HepG2 (cell line): ENCODE results near the gene FTCD. TPM values are rescaled to one million over a fixed set of nuclear protein-coding genes. Genes with fewer than 3 reads are reported as not detected.

Experiments
- ATAC-seq: fragments of 200-7000 bp; cut with Tn5 transposase; 3 replicates; pipeline ENCODE4 v1.9.1; 2020; ENCODE audit warnings: mild to moderate bottlenecking, moderate library complexity
- BruUV-seq: library from RNA; stranded (reverse); fragments of 400-500 nt; replicated peaks from 2 replicates; lab custom pipeline; 2021; lab: Mats Ljungman, UMichigan
- CTCF ChIA-PET: fragments of 300-600 bp; formaldehyde crosslinking; extraction: SDS; loops from one replicate; lab custom pipeline; 2021; ENCODE audit warnings: low total read pairs, inconsistent platforms, low intra/inter-chr PET ratio; lab: Yijun Ruan, JAX
- POLR2A ChIA-PET: fragments of 350-600 bp; sonication (Branson Sonifier 250); formaldehyde crosslinking; loops from one replicate; lab custom pipeline; 2020; ENCODE audit warnings: antibody characterized with exemption, inconsistent platforms; lab: Yijun Ruan, JAX
- DNase-seq: peaks from one replicate; pipeline ENCODE4 v3.0.0-alpha.2; 2015; ENCODE audit warnings: low spot score
- FAIRE-seq: peaks from 3 replicates; lab custom pipeline; 2011; peaks lifted over from hg19 to GRCh38; lab: Jason Lieb, UNC
- H2AFZ ChIP-seq: one replicate; pipeline ENCODE4 v1.6.1; 2011; ENCODE audit warnings: low read length, inconsistent platforms
- H3K27ac ChIP-seq: fragments of 300-600 bp; 3 replicates; pipeline ENCODE4 v1.8.0; 2011; ENCODE audit warnings: mixed run types, mild to moderate bottlenecking, mixed read lengths, low read length, inconsistent platforms; ENCODE audit not compliant: insufficient read depth; ENCODE audit errors: extremely low read length
- H3K27me3 ChIP-seq, 2 experiments: fragments of 200-600 bp in 1 of 2; 2 replicates in 1 of 2; 3 replicates in 1 of 2; pipeline versions ENCODE4 v1.6.0 to v1.8.0; 2011; ENCODE audit warnings: low read length in 2 of 2, mild to moderate bottlenecking in 2 of 2, moderate library complexity in 2 of 2, inconsistent platforms in 1 of 2; ENCODE audit not compliant: insufficient read depth in 2 of 2, control insufficient read depth in 1 of 2
- H3K36me3 ChIP-seq, 2 experiments: fragments of 200-600 bp in 1 of 2; replicated peaks in 1 of 2; 2 replicates in 1 of 2; 3 replicates in 1 of 2; pipeline versions ENCODE4 v1.5.1 to v1.8.0; 2011; ENCODE audit warnings: low read length in 2 of 2, inconsistent platforms in 1 of 2; ENCODE audit not compliant: insufficient read depth in 2 of 2, control insufficient read depth in 1 of 2
- H3K4me1 ChIP-seq: 2 replicates; pipeline ENCODE4 v1.5.1; 2012; ENCODE audit warnings: low read length, inconsistent platforms; ENCODE audit not compliant: insufficient read depth
- H3K4me2 ChIP-seq: 2 replicates; pipeline ENCODE4 v1.6.0; 2011; ENCODE audit warnings: low read depth, low read length, inconsistent platforms
- H3K4me3 ChIP-seq, 3 experiments: fragments of 200-600 bp in 1 of 3; sonication (generic), shearing (Covaris generic) in 1 of 3; replicated peaks in 1 of 3; 2 replicates each; pipeline ENCODE4 v1.5.1; 2011 to 2016; ENCODE audit warnings: low read length in 3 of 3, inconsistent platforms in 2 of 3, low read depth in 2 of 3, mild to moderate bottlenecking in 2 of 3, control low read depth in 1 of 3, mixed read lengths in 1 of 3; ENCODE audit not compliant: insufficient read depth in 1 of 3
- H3K79me2 ChIP-seq: one replicate; pipeline ENCODE4 v1.6.1; 2011; ENCODE audit warnings: low read length, inconsistent platforms; ENCODE audit not compliant: insufficient read depth
- H3K9ac ChIP-seq: 2 replicates; pipeline ENCODE4 v1.6.0; 2011; ENCODE audit warnings: mild to moderate bottlenecking, low read depth, low read length, inconsistent platforms; ENCODE audit not compliant: insufficient read depth
- H3K9me3 ChIP-seq: 2 replicates; pipeline ENCODE4 v1.5.1; 2012; ENCODE audit warnings: mild to moderate bottlenecking, low read length
- H4K20me1 ChIP-seq: 2 replicates; pipeline ENCODE4 v1.6.0; 2011; ENCODE audit warnings: inconsistent platforms, mild to moderate bottlenecking, low read length, moderate library complexity; ENCODE audit not compliant: insufficient read depth
- AGO1 ChIP-seq: fragments of 200-400 bp; formaldehyde crosslinking; IDR thresholded peaks from 2 replicates; pipeline ENCODE4 v1.6.1; 2017; ENCODE audit warnings: mild to moderate bottlenecking, low read depth, low read length, moderate library complexity; ENCODE audit not compliant: poor library complexity, severe bottlenecking
- BRD4 ChIP-seq: sonication (generic); formaldehyde crosslinking; IDR thresholded peaks from 2 replicates; pipeline ENCODE4 v1.4.0; 2020; ENCODE audit warnings: missing genetic modification reagents
- ETV5 ChIP-seq: IDR thresholded peaks from 2 replicates; pipeline ENCODE4 v1.6.1; 2018; ENCODE audit warnings: missing biosample characterization, missing genetic modification reagents, inconsistent platforms, borderline replicate concordance
- RBFOX2 ChIP-seq: fragments of 200-400 bp; formaldehyde crosslinking; IDR thresholded peaks from 2 replicates; pipeline ENCODE4 v1.6.1; 2017; ENCODE audit warnings: low read depth, mild to moderate bottlenecking, low read length
- U2AF1 ChIP-seq: fragments of 200-400 bp; formaldehyde crosslinking; optimal IDR thresholded peaks from 2 replicates; pipeline ENCODE3; 2017; ENCODE audit warnings: mild to moderate bottlenecking, low read depth, low read length
- YEATS4 ChIP-seq: sonication (generic); formaldehyde crosslinking; IDR thresholded peaks from 2 replicates; pipeline ENCODE4 v1.4.0; 2020; ENCODE audit warnings: missing genetic modification reagents, borderline replicate concordance
- ZBTB38 ChIP-seq: sonication (generic); formaldehyde crosslinking; IDR thresholded peaks from 2 replicates; pipeline ENCODE4 v1.5.1; 2020; ENCODE audit warnings: mild to moderate bottlenecking, missing genetic modification reagents
- ZMYM3 ChIP-seq: sonication (generic); formaldehyde crosslinking; IDR thresholded peaks from 2 replicates; pipeline ENCODE4 v1.5.1; 2020; ENCODE audit warnings: mild to moderate bottlenecking, missing genetic modification reagents
- ZNF468 ChIP-seq: sonication (generic); formaldehyde crosslinking; IDR thresholded peaks from 2 replicates; pipeline ENCODE4 v1.8.0; 2022; ENCODE audit warnings: mild to moderate bottlenecking, moderate library complexity, missing genetic modification reagents
- WGBS: methylation state at CpG from one replicate; pipeline ENCODE4 v1.1.6; 2017; ENCODE audit warnings: low lambda C conversion rate; 5-methylcytosine and 5-hydroxymethylcytosine counted together
- in situ Hi-C: cut with HindIII; loops from 2 replicates; pipeline ENCODE4 v1.10.0; 2017; ENCODE audit warnings: low pct_unique_long_range_greater_than_20kb; ENCODE audit not compliant: extremely low pct_ligation_motif_present
- intact Hi-C: fragments of 100-400 bp; cut with micrococcal nuclease; formaldehyde crosslinking; loops from one replicate; pipeline ENCODE4 v1.10.0; 2022; ENCODE audit not compliant: unreplicated experiment
- polyA plus RNA-seq, 8 experiments: library from polyadenylated mRNA; depleted of rRNA in 3 of 8; stranded (reverse) in 7 of 8; unstranded in 1 of 8; fragments of >200 nt; fragmentation: Illumina TruSeq in 4 of 8; extraction: Trizol in 4 of 8; gene quantifications; 2 replicates each; pipeline versions ENCODE4 v1.2.1 to v1.2.3, GENCODE V29; 2011 to 2016; ENCODE audit warnings: low read depth in 4 of 8, missing spikeins in 1 of 8, mixed read lengths in 1 of 8; ENCODE audit not compliant: insufficient read depth in 1 of 8
- total RNA-seq, 5 experiments: library from RNA; depleted of rRNA; stranded (reverse); fragments of >200 nt; fragmentation: Illumina TruSeq; extraction: Trizol; gene quantifications; 2 replicates each; pipeline ENCODE4 v1.2.3, GENCODE V29; 2016; ENCODE audit warnings: low read depth in 1 of 5
- TF ChIP-seq, protein P1 (sequence below): sonication (generic); formaldehyde crosslinking; IDR thresholded peaks from 2 replicates; pipeline ENCODE4 v1.5.1; 2020; ENCODE audit warnings: mild to moderate bottlenecking, missing genetic modification reagents, moderate library complexity
- TF ChIP-seq, protein P2 (sequence below): sonication (generic); formaldehyde crosslinking; conservative IDR thresholded peaks from 2 replicates; pipeline ENCODE4 v1.8.0; 2022; ENCODE audit warnings: low read depth, missing genetic modification reagents
- TF ChIP-seq, protein P3 (sequence below): sonication (generic); formaldehyde crosslinking; IDR thresholded peaks from 2 replicates; pipeline ENCODE4 v1.4.0; 2020; ENCODE audit warnings: mild to moderate bottlenecking, missing genetic modification reagents
- TF ChIP-seq, protein P4 (sequence below): conservative IDR thresholded peaks from 2 replicates; pipeline ENCODE4 v1.6.1; 2018; ENCODE audit warnings: missing genetic modification reagents

FTCD gene
- total and polyA plus RNA-seq, 2 of the 13 experiments (the other 11 are each of a cell fraction or from before 2014, with no cell fraction given), result 75.7 to 105 TPM

DNA sequence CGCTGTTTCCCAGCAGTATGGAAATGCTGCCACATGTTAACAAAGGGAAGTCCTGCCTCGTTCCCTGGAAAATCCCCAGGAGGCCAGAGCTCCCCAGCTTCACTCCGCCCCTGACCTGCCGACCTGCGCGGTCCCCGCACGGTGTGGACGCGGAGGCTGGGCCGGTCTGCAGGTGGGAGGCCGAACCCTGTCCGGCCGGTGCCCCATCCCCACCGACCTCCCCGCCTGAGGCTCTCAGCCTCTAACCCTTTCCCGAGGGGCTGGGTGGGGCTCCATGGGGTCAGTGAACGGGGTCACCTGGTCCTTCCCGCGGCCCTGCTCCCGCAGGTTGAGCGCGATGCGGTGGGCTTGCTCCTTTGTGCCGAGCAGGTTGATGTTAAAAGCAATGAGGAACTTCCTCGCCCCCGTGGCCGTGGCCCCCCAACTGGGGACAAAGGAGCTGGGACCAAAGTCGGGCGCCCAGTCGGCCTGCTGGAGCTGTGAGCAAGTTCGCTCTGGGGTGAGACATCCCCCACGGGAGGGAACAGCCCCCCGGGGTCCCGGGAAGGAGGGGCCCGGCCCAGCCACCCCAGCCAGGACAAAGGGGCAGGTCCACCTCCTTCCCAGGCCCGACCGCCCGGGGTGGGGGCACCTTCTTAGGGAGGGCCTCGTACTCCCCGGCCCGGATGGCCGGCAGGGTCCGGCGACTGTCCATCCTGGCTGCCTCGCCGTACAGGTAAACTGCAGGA lies 4.0 kb downstream of the FTCD start:
- no peak for FAIRE-seq
- TF ChIP-seq, protein P1, sequence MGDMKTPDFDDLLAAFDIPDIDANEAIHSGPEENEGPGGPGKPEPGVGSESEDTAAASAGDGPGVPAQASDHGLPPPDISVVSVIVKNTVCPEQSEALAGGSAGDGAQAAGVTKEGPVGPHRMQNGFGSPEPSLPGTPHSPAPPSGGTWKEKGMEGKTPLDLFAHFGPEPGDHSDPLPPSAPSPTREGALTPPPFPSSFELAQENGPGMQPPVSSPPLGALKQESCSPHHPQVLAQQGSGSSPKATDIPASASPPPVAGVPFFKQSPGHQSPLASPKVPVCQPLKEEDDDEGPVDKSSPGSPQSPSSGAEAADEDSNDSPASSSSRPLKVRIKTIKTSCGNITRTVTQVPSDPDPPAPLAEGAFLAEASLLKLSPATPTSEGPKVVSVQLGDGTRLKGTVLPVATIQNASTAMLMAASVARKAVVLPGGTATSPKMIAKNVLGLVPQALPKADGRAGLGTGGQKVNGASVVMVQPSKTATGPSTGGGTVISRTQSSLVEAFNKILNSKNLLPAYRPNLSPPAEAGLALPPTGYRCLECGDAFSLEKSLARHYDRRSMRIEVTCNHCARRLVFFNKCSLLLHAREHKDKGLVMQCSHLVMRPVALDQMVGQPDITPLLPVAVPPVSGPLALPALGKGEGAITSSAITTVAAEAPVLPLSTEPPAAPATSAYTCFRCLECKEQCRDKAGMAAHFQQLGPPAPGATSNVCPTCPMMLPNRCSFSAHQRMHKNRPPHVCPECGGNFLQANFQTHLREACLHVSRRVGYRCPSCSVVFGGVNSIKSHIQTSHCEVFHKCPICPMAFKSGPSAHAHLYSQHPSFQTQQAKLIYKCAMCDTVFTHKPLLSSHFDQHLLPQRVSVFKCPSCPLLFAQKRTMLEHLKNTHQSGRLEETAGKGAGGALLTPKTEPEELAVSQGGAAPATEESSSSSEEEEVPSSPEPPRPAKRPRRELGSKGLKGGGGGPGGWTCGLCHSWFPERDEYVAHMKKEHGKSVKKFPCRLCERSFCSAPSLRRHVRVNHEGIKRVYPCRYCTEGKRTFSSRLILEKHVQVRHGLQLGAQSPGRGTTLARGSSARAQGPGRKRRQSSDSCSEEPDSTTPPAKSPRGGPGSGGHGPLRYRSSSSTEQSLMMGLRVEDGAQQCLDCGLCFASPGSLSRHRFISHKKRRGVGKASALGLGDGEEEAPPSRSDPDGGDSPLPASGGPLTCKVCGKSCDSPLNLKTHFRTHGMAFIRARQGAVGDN (CRISPR knock-in tag), result peak; percentile 1; the same call in 1 of the 2 replicates
- peak; percentile 51; the same call in 1 of the 2 replicates for TF ChIP-seq ZBTB38 (CRISPR knock-in tag)
- TF ChIP-seq AGO1, result peak; percentile 17
- no peak for TF ChIP-seq ZNF468
- TF ChIP-seq, protein P2, sequence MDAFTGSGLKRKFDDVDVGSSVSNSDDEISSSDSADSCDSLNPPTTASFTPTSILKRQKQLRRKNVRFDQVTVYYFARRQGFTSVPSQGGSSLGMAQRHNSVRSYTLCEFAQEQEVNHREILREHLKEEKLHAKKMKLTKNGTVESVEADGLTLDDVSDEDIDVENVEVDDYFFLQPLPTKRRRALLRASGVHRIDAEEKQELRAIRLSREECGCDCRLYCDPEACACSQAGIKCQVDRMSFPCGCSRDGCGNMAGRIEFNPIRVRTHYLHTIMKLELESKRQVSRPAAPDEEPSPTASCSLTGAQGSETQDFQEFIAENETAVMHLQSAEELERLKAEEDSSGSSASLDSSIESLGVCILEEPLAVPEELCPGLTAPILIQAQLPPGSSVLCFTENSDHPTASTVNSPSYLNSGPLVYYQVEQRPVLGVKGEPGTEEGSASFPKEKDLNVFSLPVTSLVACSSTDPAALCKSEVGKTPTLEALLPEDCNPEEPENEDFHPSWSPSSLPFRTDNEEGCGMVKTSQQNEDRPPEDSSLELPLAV (CRISPR knock-in tag), result no peak
- TF ChIP-seq, protein P3, sequence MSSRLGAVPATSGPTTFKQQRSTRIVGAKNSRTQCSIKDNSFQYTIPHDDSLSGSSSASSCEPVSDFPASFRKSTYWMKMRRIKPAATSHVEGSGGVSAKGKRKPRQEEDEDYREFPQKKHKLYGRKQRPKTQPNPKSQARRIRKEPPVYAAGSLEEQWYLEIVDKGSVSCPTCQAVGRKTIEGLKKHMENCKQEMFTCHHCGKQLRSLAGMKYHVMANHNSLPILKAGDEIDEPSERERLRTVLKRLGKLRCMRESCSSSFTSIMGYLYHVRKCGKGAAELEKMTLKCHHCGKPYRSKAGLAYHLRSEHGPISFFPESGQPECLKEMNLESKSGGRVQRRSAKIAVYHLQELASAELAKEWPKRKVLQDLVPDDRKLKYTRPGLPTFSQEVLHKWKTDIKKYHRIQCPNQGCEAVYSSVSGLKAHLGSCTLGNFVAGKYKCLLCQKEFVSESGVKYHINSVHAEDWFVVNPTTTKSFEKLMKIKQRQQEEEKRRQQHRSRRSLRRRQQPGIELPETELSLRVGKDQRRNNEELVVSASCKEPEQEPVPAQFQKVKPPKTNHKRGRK (CRISPR knock-in tag), result no peak
- TF ChIP-seq BRD4 (CRISPR knock-in tag), result no peak
- no peak for TF ChIP-seq U2AF1
- 0 out of 2 replicates have a peak, but pooled peaks have one; percentile 14 for TF ChIP-seq YEATS4 (CRISPR knock-in tag)
- TF ChIP-seq RBFOX2, result peak; percentile 68
- TF ChIP-seq ETV5 (CRISPR knock-in tag), result no peak
- TF ChIP-seq, protein P4, sequence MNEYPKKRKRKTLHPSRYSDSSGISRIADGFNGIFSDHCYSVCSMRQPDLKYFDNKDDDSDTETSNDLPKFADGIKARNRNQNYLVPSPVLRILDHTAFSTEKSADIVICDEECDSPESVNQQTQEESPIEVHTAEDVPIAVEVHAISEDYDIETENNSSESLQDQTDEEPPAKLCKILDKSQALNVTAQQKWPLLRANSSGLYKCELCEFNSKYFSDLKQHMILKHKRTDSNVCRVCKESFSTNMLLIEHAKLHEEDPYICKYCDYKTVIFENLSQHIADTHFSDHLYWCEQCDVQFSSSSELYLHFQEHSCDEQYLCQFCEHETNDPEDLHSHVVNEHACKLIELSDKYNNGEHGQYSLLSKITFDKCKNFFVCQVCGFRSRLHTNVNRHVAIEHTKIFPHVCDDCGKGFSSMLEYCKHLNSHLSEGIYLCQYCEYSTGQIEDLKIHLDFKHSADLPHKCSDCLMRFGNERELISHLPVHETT, result no peak
- no peak for TF ChIP-seq ZMYM3 (CRISPR knock-in tag)

More for the DNA sequence above, 4.0 kb downstream of the FTCD start:
- no peak overlapping the region for H2AFZ ChIP-seq
- DNase-seq (no peak), ATAC-seq (no peak)
- ChIA-PET POLR2A (no interaction called here), CTCF (no interaction called here)
- peaks cover 2 to 23% of the 10 kb centered on the region in 2 experiments; a peak in 4 of 5 replicates for H3K36me3 ChIP-seq
- 91% methylated on average over 15 of the region's 47 CpGs for WGBS
- in situ Hi-C loops (no loop called here), intact Hi-C loops (no loop called here)
- H3K9me3 ChIP-seq, result no peaks in the 10 kb centered on the region
- H3K79me2 ChIP-seq, result peaks cover 23% of the 10 kb centered on the region
- H3K9ac ChIP-seq, result no peak overlapping the region
- no peak overlapping the region for H3K4me2 ChIP-seq
- H3K4me1 ChIP-seq, result peaks cover 64% of the 10 kb centered on the region
- H3K4me3 ChIP-seq, result no peak overlapping the region
- H3K27me3 ChIP-seq, result no peaks in the 10 kb centered on the region; a peak in 2 of 5 replicates
- no TSS peak for BruUV-seq
- H3K27ac ChIP-seq, result no peak overlapping the region
- peaks cover 8% of the 10 kb centered on the region; the same call in 1 of the 2 replicates for H4K20me1 ChIP-seq
